ENCODE results near the gene TIMM13. TPM values are rescaled to one million over a fixed set of nuclear protein-coding genes. Genes with fewer than 3 reads are reported as not detected.

Gene TIMM13
- total RNA-seq, 1 experiment from 2014 or later: 129 TPM

DNA sequence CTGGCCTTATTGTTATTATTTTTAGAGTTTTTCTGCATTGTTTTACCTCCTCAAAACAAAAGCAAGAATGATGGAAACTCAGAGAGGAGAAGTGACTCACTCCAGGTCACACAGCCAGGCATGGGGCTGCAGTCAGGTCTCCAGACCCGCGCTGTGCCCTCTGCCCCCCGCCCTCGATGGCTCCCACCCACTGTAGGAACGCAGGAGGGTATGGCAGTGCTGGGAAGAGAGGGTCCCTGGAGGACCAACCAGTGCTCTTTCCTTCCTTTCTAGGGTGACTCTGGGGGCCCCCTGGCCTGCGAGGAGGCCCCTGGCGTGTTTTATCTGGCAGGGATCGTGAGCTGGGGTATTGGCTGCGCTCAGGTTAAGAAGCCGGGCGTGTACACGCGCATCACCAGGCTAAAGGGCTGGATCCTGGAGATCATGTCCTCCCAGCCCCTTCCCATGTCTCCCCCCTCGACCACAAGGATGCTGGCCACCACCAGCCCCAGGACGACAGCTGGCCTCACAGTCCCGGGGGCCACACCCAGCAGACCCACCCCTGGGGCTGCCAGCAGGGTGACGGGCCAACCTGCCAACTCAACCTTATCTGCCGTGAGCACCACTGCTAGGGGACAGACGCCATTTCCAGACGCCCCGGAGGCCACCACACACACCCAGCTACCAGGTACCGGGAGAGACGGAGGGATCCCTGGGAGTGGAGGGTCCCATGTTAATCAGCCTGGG, 5.6 kb downstream of the TIMM13 start:
- Histone ChIP-seq H3K9me3 (ENCODE audit: low read length) (no peaks in the 10 kb centered on the region), H3K27me3 (ENCODE audit: low read length) (no peaks in the 10 kb centered on the region), H3K79me2 (ENCODE audit: low read length) (peaks cover 29% of the 10 kb centered on the region), H3K4me2 (ENCODE audit: low read length) (no peak overlapping the region), H3K36me3 (ENCODE audit: low read depth, low read length) (no peaks in the 10 kb centered on the region), H3K4me3 (ENCODE audit: low read length) (no peak overlapping the region), H3F3A (ENCODE audit: low read length, unreplicated experiment) (no peaks in the 10 kb centered on the region), H4K20me1 (ENCODE audit: low read length) (0 out of 2 replicates have a peak, but pooled peaks cover 5% of the 10 kb centered on the region), H3K4me1 (ENCODE audit: insufficient read depth, low read length) (peaks cover 12% of the 10 kb centered on the region; the same call in 1 of the 2 replicates), H2AFZ (ENCODE audit: low read length) (no peak overlapping the region), H3K27ac (ENCODE audit: low read length) (no peak overlapping the region), H3K9me2 (replicated peaks; ENCODE audit: low read length) (no peaks in the 10 kb centered on the region), H3K9ac (ENCODE audit: low read length) (no peak overlapping the region)
- no peak for TF ChIP-seq EZH2 (IDR thresholded peaks at IDR 0.05; ENCODE audit: low read length, unreplicated experiment)
- TF ChIP-seq, protein P1, sequence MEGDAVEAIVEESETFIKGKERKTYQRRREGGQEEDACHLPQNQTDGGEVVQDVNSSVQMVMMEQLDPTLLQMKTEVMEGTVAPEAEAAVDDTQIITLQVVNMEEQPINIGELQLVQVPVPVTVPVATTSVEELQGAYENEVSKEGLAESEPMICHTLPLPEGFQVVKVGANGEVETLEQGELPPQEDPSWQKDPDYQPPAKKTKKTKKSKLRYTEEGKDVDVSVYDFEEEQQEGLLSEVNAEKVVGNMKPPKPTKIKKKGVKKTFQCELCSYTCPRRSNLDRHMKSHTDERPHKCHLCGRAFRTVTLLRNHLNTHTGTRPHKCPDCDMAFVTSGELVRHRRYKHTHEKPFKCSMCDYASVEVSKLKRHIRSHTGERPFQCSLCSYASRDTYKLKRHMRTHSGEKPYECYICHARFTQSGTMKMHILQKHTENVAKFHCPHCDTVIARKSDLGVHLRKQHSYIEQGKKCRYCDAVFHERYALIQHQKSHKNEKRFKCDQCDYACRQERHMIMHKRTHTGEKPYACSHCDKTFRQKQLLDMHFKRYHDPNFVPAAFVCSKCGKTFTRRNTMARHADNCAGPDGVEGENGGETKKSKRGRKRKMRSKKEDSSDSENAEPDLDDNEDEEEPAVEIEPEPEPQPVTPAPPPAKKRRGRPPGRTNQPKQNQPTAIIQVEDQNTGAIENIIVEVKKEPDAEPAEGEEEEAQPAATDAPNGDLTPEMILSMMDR (conservative IDR thresholded peaks at IDR 0.05; ENCODE audit: low read depth, low read length): no peak
- TF ChIP-seq EZH2phosphoT487 (IDR thresholded peaks at IDR 0.05; ENCODE audit: borderline replicate concordance, low read length): no peak
- POLR2A ChIA-PET (ENCODE audit: unreplicated experiment): no interaction called here
- no TSS peak for BruUV-seq (replicated peaks)
- CTCF ChIA-PET: no interaction called here
- intact Hi-C loops (cut with micrococcal nuclease): no loop called here
- DNase-seq (no peak), ATAC-seq (no peak)

DNA sequence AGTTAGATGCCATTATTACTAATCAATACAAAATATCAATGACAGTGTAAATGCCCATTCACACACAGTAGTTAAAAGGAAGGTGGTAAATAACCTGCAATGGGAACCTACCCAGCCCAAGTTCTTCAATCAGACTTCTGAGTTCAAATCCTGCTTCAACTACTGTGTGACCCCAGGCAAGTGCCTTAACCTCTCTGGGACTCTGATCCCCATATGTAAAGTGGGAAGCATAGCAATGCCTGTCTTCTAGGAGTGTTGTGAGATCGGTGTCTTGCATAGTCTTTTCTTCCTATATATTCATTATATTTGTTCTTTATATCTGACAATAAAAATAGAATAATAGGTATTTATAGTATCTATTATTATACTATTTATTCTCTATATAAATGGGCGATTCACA, 6.9 kb downstream of the TIMM13 start:
- H3K4me2 ChIP-seq (ENCODE audit: low read length): no peak overlapping the region
- peaks cover 1% of the 10 kb centered on the region; the same call in 1 of the 2 replicates for H3K4me1 ChIP-seq (ENCODE audit: insufficient read depth, low read length)
- BruUV-seq (replicated peaks): no TSS peak
- H3K9me3 ChIP-seq (ENCODE audit: low read length): no peaks in the 10 kb centered on the region
- TF ChIP-seq EZH2phosphoT487 (IDR thresholded peaks at IDR 0.05; ENCODE audit: borderline replicate concordance, low read length) (no peak), EZH2 (IDR thresholded peaks at IDR 0.05; ENCODE audit: low read length, unreplicated experiment) (no peak)
- TF ChIP-seq, protein P1 (conservative IDR thresholded peaks at IDR 0.05; ENCODE audit: low read depth, low read length): no peak
- no peaks in the 10 kb centered on the region for H3F3A ChIP-seq (ENCODE audit: low read length, unreplicated experiment)
- DNase-seq (no peak), ATAC-seq (no peak)
- no peak overlapping the region for H3K9ac ChIP-seq (ENCODE audit: low read length)
- H4K20me1 ChIP-seq (ENCODE audit: low read length): 0 out of 2 replicates have a peak, but pooled peaks cover 5% of the 10 kb centered on the region
- peaks cover 16% of the 10 kb centered on the region for H3K79me2 ChIP-seq (ENCODE audit: low read length)
- H2AFZ ChIP-seq (ENCODE audit: low read length): no peak overlapping the region
- H3K27ac ChIP-seq (ENCODE audit: low read length): no peak overlapping the region
- H3K4me3 ChIP-seq (ENCODE audit: low read length): no peak overlapping the region
- H3K27me3 ChIP-seq (ENCODE audit: low read length): no peaks in the 10 kb centered on the region
- ChIA-PET CTCF (no interaction called here), POLR2A (ENCODE audit: unreplicated experiment) (no interaction called here)
- H3K9me2 ChIP-seq (replicated peaks; ENCODE audit: low read length): no peaks in the 10 kb centered on the region
- H3K36me3 ChIP-seq (ENCODE audit: low read depth, low read length): no peaks in the 10 kb centered on the region
- intact Hi-C loops (cut with micrococcal nuclease): no loop called here

DNA sequence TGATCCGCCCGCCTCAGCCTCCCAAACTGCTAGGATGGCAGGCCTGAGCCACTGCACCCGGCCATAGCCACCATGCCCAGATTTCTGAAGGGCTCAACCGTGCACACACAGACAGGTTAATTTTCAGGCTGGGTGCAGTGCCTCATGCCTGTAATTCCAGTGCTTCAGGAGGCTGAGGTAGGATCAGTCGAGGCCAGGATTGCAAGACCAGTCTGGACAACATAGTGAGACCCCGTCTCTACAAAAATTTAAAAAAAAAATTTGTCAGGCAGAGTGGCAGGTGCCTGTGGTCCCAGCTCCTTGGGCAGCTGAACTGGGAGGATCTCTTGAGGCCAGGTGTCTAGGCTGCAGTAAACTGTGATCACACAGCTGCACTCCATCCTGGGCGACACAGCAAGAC, 7.6 kb downstream of the TIMM13 start:
- no peaks in the 10 kb centered on the region for H3K9me3 ChIP-seq (ENCODE audit: low read length)
- no peak overlapping the region for H3K4me3 ChIP-seq (ENCODE audit: low read length)
- H3F3A ChIP-seq (ENCODE audit: low read length, unreplicated experiment): no peaks in the 10 kb centered on the region
- H3K9me2 ChIP-seq (replicated peaks; ENCODE audit: low read length): no peaks in the 10 kb centered on the region
- no peak overlapping the region for H2AFZ ChIP-seq (ENCODE audit: low read length)
- H4K20me1 ChIP-seq (ENCODE audit: low read length): 0 out of 2 replicates have a peak, but pooled peaks cover 5% of the 10 kb centered on the region
- ChIA-PET CTCF (no interaction called here), POLR2A (ENCODE audit: unreplicated experiment) (no interaction called here)
- H3K27ac ChIP-seq (ENCODE audit: low read length): no peak overlapping the region
- intact Hi-C loops (cut with micrococcal nuclease): no loop called here
- H3K79me2 ChIP-seq (ENCODE audit: low read length): peaks cover 9% of the 10 kb centered on the region; the same call in 1 of the 2 replicates
- no peak overlapping the region for H3K9ac ChIP-seq (ENCODE audit: low read length)
- no peaks in the 10 kb centered on the region for H3K27me3 ChIP-seq (ENCODE audit: low read length)
- no peak for ATAC-seq
- H3K4me1 ChIP-seq (ENCODE audit: insufficient read depth, low read length): no peaks in the 10 kb centered on the region
- no peaks in the 10 kb centered on the region for H3K36me3 ChIP-seq (ENCODE audit: low read depth, low read length)
- TF ChIP-seq EZH2 (IDR thresholded peaks at IDR 0.05; ENCODE audit: low read length, unreplicated experiment): no peak
- TF ChIP-seq, protein P1 (conservative IDR thresholded peaks at IDR 0.05; ENCODE audit: low read depth, low read length): no peak
- no peak for TF ChIP-seq EZH2phosphoT487 (IDR thresholded peaks at IDR 0.05; ENCODE audit: borderline replicate concordance, low read length)
- no peak overlapping the region for H3K4me2 ChIP-seq (ENCODE audit: low read length)
- BruUV-seq (replicated peaks): no TSS peak
- no peak for DNase-seq

All from PC-3 (cell line).